ENCODE data around the gene ATXN1. TPM values are rescaled to one million over a fixed set of nuclear protein-coding genes. Genes with fewer than 3 reads are reported as not detected.

Gene ATXN1
- total RNA-seq, 1 donor from 2014 or later = 15.5 TPM

DNA sequence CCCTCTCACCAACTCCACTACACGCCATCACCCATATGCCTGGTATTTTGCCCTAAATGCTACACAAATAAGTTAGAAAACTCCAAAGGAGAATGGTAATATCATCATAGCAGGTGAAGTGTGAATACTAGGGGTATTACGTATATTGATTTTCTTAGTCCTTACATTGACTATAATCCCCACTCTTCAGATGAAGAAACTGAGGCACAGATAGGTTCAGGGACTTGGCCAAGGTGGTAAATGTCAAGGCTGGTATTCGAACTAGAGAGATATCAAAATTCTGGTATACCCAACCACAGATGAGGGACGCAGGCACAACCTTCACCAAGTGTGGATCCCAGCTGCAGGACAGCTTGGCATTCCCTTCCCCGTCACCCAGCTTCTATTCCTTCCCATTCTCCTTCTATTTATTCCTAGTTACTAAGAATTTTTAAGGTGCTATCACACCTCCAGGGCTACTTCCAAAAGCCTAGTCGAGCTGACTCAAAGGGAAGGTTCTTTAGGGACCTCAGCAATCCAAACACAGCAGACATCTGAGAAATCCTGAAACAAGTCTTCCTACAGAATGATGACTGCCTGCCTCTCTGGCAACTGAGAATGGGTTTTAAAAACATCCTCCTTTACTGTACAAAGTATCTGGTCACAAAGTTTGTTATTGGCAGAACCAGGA lies 32.6 kb downstream of the ATXN1 start:
- Mint-ChIP-seq H3K27me3 (ENCODE audit: unreplicated experiment) (no peaks in the 10 kb centered on the region), H3K9me3 (ENCODE audit: unreplicated experiment) (no peaks in the 10 kb centered on the region), H3K36me3 (ENCODE audit: unreplicated experiment) (no peaks in the 10 kb centered on the region), H3K27ac (ENCODE audit: unreplicated experiment) (no peak overlapping the region), H3K4me3 (ENCODE audit: unreplicated experiment) (no peak overlapping the region), H3K4me1 (ENCODE audit: low read depth, unreplicated experiment) (peaks cover 2% of the 10 kb centered on the region)
- TF ChIP-seq, protein P1, sequence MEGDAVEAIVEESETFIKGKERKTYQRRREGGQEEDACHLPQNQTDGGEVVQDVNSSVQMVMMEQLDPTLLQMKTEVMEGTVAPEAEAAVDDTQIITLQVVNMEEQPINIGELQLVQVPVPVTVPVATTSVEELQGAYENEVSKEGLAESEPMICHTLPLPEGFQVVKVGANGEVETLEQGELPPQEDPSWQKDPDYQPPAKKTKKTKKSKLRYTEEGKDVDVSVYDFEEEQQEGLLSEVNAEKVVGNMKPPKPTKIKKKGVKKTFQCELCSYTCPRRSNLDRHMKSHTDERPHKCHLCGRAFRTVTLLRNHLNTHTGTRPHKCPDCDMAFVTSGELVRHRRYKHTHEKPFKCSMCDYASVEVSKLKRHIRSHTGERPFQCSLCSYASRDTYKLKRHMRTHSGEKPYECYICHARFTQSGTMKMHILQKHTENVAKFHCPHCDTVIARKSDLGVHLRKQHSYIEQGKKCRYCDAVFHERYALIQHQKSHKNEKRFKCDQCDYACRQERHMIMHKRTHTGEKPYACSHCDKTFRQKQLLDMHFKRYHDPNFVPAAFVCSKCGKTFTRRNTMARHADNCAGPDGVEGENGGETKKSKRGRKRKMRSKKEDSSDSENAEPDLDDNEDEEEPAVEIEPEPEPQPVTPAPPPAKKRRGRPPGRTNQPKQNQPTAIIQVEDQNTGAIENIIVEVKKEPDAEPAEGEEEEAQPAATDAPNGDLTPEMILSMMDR (IDR thresholded peaks at IDR 0.05; ENCODE audit: partially characterized antibody, unreplicated experiment) = no peak
- no peak for DNase-seq

DNA sequence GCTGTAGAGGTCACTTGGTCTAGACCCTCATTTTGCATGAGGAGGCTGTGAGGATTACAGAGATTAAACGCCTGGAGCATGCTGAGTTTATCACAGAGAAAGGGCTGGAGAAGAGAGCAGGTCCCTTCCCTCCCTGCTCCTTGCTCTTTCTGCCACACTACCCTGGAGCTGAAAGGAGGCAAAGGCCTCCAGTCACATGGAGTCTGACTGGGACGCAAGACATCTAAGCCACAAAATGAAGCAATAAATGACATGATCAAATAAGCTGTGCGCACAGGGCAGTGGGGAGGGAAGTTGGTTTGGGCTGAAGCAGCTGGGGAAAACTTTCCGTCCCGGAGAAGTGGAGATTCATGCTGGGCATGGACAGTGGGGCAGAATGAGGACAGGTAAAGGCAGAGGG lies 33.3 kb downstream of the ATXN1 start:
- Mint-ChIP-seq H3K4me3 (ENCODE audit: unreplicated experiment) (no peak overlapping the region), H3K27me3 (ENCODE audit: unreplicated experiment) (no peaks in the 10 kb centered on the region), H3K9me3 (ENCODE audit: unreplicated experiment) (no peaks in the 10 kb centered on the region), H3K36me3 (ENCODE audit: unreplicated experiment) (no peaks in the 10 kb centered on the region), H3K4me1 (ENCODE audit: low read depth, unreplicated experiment) (peaks cover 2% of the 10 kb centered on the region), H3K27ac (ENCODE audit: unreplicated experiment) (no peak overlapping the region)
- TF ChIP-seq, protein P1 (IDR thresholded peaks at IDR 0.05; ENCODE audit: partially characterized antibody, unreplicated experiment) = no peak
- DNase-seq = no peak

DNA sequence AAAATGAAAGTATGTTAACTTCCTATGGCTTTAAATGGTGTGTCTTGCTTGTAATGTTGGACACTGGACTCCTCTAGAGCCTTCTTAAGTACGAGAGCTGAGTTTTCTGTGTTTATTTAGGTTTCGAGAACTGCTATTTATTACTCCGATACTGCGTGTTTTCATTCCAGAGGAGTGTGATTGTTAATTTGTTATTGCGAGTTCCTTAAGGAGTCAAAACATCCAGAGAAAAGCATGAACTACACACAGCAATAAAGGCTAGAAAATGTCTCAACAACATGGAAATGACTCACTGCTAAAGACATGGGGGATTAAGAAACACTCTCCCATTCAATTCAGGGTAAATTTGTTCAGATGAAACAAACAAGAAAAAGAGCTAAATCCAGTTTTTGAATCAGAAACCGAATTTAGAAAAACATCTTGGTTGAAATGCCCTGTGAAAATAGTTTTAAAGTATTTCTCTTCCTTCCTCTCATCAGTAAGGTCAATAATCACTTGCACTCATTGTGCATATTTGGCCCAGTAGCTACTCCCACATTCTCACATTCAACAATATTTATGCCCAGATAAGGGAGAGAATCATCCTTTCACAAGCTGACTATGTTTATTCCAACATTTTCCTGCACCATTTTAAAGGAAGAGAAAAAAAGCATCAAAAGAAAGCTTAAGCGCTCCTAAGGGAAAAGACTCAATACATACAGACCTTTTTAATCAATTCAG lies 36.0 kb downstream of the ATXN1 start:
- H3K27ac Mint-ChIP-seq (ENCODE audit: unreplicated experiment) = no peak overlapping the region
- no peaks in the 10 kb centered on the region for H3K9me3 Mint-ChIP-seq (ENCODE audit: unreplicated experiment)
- peaks cover 4% of the 10 kb centered on the region for H3K4me1 Mint-ChIP-seq (ENCODE audit: low read depth, unreplicated experiment)
- no peaks in the 10 kb centered on the region for H3K27me3 Mint-ChIP-seq (ENCODE audit: unreplicated experiment)
- TF ChIP-seq, protein P1 (IDR thresholded peaks at IDR 0.05; ENCODE audit: partially characterized antibody, unreplicated experiment) = no peak
- no peak for DNase-seq
- H3K36me3 Mint-ChIP-seq (ENCODE audit: unreplicated experiment) = no peaks in the 10 kb centered on the region
- H3K4me3 Mint-ChIP-seq (ENCODE audit: unreplicated experiment) = no peak overlapping the region

DNA sequence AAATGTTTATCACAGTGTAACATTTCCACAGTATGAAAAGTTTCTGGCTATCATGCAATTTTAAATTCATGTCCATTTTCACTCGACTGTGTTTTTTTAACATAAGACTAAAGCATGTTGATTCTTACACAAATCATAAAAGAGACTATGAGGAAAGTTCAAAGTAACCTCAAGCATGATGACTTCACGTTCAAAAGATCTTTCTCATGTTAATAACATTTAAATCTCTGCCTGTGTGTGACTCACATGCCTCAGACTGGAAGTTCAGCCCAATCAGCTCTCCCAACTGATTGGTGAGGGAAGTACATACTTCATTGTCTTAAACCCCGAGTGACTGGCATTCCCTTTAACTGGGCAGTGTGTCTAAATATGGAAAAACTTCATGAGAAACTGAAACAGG lies 37.4 kb downstream of the ATXN1 start:
- H3K4me3 Mint-ChIP-seq (ENCODE audit: unreplicated experiment) = no peak overlapping the region

More for the DNA sequence above, 37.4 kb downstream of the ATXN1 start:
- Mint-ChIP-seq H3K9me3 (ENCODE audit: unreplicated experiment) (no peaks in the 10 kb centered on the region), H3K36me3 (ENCODE audit: unreplicated experiment) (no peaks in the 10 kb centered on the region), H3K27me3 (ENCODE audit: unreplicated experiment) (no peaks in the 10 kb centered on the region), H3K4me1 (ENCODE audit: low read depth, unreplicated experiment) (peaks cover 4% of the 10 kb centered on the region), H3K27ac (ENCODE audit: unreplicated experiment) (no peak overlapping the region)
- TF ChIP-seq, protein P1 (IDR thresholded peaks at IDR 0.05; ENCODE audit: partially characterized antibody, unreplicated experiment) = no peak
- no peak for DNase-seq
